ENCODE measurements around the gene TANGO2. TPM values are rescaled to one million over a fixed set of nuclear protein-coding genes. Genes with fewer than 3 reads are reported as not detected.

TANGO2 gene
- total and polyA plus RNA-seq, 9 of the 15 experiments (the other 6 are each of a cell fraction or from before 2014, with no cell fraction given): 15.5 to 94.9 (median 70.1) TPM

- peak; percentile 52; the same call in 1 of the 2 replicates for TF ChIP-seq HDAC6 (IDR thresholded peaks at IDR 0.05; ENCODE audit: low read depth, low read length)
- 0 out of 2 replicates have a peak, but pooled peaks have one; percentile 2 for TF ChIP-seq GMEB1 (CRISPR knock-in tag; IDR thresholded peaks at IDR 0.05)
- no peak for TF ChIP-seq GTF2E2 (tag; IDR thresholded peaks at IDR 0.05)
- no peak for TF ChIP-seq SMAD1 (IDR thresholded peaks at IDR 0.05; ENCODE audit: low read depth, low read length, partially characterized antibody)
- TF ChIP-seq CUX1 (CRISPR knock-in tag; IDR thresholded peaks at IDR 0.05): no peak
- TF ChIP-seq CCNT2 (IDR thresholded peaks at IDR 0.05; ENCODE audit: borderline replicate concordance, extremely low read depth, insufficient read length, low read depth, low read length): no peak
- TF ChIP-seq HOMEZ (CRISPR knock-in tag; IDR thresholded peaks at IDR 0.05): peak; percentile 95
- no peak for TF ChIP-seq TRIM28 (IDR thresholded peaks at IDR 0.05)
- peak; percentile 54; the same call in 1 of the 2 replicates for TF ChIP-seq KLF1 (tag; IDR thresholded peaks at IDR 0.05)
- TF ChIP-seq FOXA1 (IDR thresholded peaks at IDR 0.05; ENCODE audit: borderline replicate concordance): no peak
- TF ChIP-seq CHD4 (IDR thresholded peaks at IDR 0.05; ENCODE audit: insufficient read depth, insufficient replicate concordance, low read depth, low read length, poor library complexity, severe bottlenecking): peak; percentile 43
- TF ChIP-seq HIVEP1 (CRISPR knock-in tag; IDR thresholded peaks at IDR 0.05): peak; percentile 88
- no peak for TF ChIP-seq NFRKB (IDR thresholded peaks at IDR 0.05; ENCODE audit: low read depth)
- no peak for TF ChIP-seq ZNF274 (IDR thresholded peaks at IDR 0.05; ENCODE audit: borderline replicate concordance, low read depth, low read length)
- TF ChIP-seq NRF1 (conservative IDR thresholded peaks at IDR 0.05 in 1 of 2, IDR thresholded peaks at IDR 0.05 in 1 of 2): no peak
- TF ChIP-seq NR4A1 (CRISPR knock-in tag; IDR thresholded peaks at IDR 0.05): peak; percentile 97; the same call in 1 of the 2 replicates
- TF ChIP-seq NR4A1 (tag; IDR thresholded peaks at IDR 0.05): peak; percentile 51; the same call in 1 of the 2 replicates
These were observed 579 bp downstream of the TANGO2 start (continued) for GRCh38 chr22:20021196-20022181.

Data from K562 (cell line).